Thyroid gland (tissue), 4 donors: ENCODE results near the gene SLC35E2B.

ENCODE experiments used
- CTCF ChIP-seq, 6 experiments: fragments of 200-600 bp in 3 of 6; fragments of 450-650 bp in 3 of 6; sonication (generic) in 3 of 6; IDR thresholded peaks; one replicate each; pipeline ENCODE4 v1.5.1; 2016 to 2019; ENCODE audit warnings: antibody characterized with exemption in 6 of 6, mild to moderate bottlenecking in 2 of 6, inconsistent platforms in 1 of 6, moderate library complexity in 1 of 6
- POLR2A ChIP-seq, 2 donors: fragments of 450-650 bp; IDR thresholded peaks; one replicate each; pipeline ENCODE4 v1.6.1; 2017; ENCODE audit warnings: antibody characterized with exemption in 2 of 2, mild to moderate bottlenecking in 2 of 2, moderate library complexity in 1 of 2

GRCh38 chr1:1630191-1630964 lies 62.2 kb downstream of the SLC35E2B start:
- TF ChIP-seq CTCF (IDR thresholded peaks at IDR 0.05), result no peak
- TF ChIP-seq POLR2A (IDR thresholded peaks at IDR 0.05), result no peak
